ENCODE results near the gene HMCN2. TPM values are rescaled to one million over a fixed set of nuclear protein-coding genes. Genes with fewer than 3 reads are reported as not detected.

HMCN2 gene
- total and polyA plus RNA-seq, 2 experiments from 2014 or later = not detected

GRCh38 chr9:130473566-130473965 is 208.0 kb downstream of the HMCN2 start:
- Histone ChIP-seq H3K4me1 (ENCODE audit: insufficient read depth) (no peaks in the 10 kb centered on the region), H3F3A (ENCODE audit: insufficient read depth) (no peaks in the 10 kb centered on the region), H3K4me2 (ENCODE audit: unreplicated experiment) (no peak overlapping the region), H3K36me3 (ENCODE audit: low read depth) (no peaks in the 10 kb centered on the region), H3K79me2 (ENCODE audit: insufficient read depth) (no peaks in the 10 kb centered on the region), H3K9ac (no peak overlapping the region), H2AFZ (no peak overlapping the region), H3K4me3 (no peak overlapping the region), H3K27ac (no peak overlapping the region), H3K27me3 (replicated peaks; ENCODE audit: insufficient read depth) (no peaks in the 10 kb centered on the region), H3K9me3 (ENCODE audit: low read depth) (no peaks in the 10 kb centered on the region), H4K20me1 (ENCODE audit: insufficient read depth) (no peaks in the 10 kb centered on the region), H3K9me2 (ENCODE audit: insufficient read depth) (no peaks in the 10 kb centered on the region)
- in situ Hi-C loops (cut with MboI) = no loop called here
- TF ChIP-seq EZH2 (IDR thresholded peaks at IDR 0.05; ENCODE audit: insufficient read depth, poor library complexity, severe bottlenecking) (no peak), EZH2phosphoT487 (IDR thresholded peaks at IDR 0.05; ENCODE audit: insufficient read depth, low read depth) (no peak)
- 72 to 80% methylated on average over 11 to 13 of the region's 13 CpGs for WGBS, 2 experiments (ENCODE audit: low coverage in 1 of 2, low lambda C conversion rate in 2 of 2, missing lambda C conversion rate in 2 of 2)
- no peak for DNase-seq

- Histone ChIP-seq H3K9me3 (ENCODE audit: low read depth) (no peaks in the 10 kb centered on the region), H3K4me3 (no peak overlapping the region), H3K79me2 (ENCODE audit: insufficient read depth) (no peaks in the 10 kb centered on the region), H4K20me1 (ENCODE audit: insufficient read depth) (no peaks in the 10 kb centered on the region), H3K27me3 (replicated peaks; ENCODE audit: insufficient read depth) (no peaks in the 10 kb centered on the region), H3K27ac (no peak overlapping the region), H3K4me1 (ENCODE audit: insufficient read depth) (no peaks in the 10 kb centered on the region), H3K9ac (no peak overlapping the region), H3K9me2 (ENCODE audit: insufficient read depth) (no peaks in the 10 kb centered on the region), H3K4me2 (ENCODE audit: unreplicated experiment) (no peak overlapping the region), H3F3A (ENCODE audit: insufficient read depth) (no peaks in the 10 kb centered on the region), H2AFZ (no peak overlapping the region), H3K36me3 (ENCODE audit: low read depth) (no peaks in the 10 kb centered on the region)
- WGBS, 2 experiments (ENCODE audit: low coverage in 1 of 2, low lambda C conversion rate in 2 of 2, missing lambda C conversion rate in 2 of 2) = 85 to 87% methylated on average over 15 of the region's 15 CpGs
- no peak for DNase-seq
- no peak for TF ChIP-seq EZH2phosphoT487 (IDR thresholded peaks at IDR 0.05; ENCODE audit: insufficient read depth, low read depth)
- in situ Hi-C loops (cut with MboI) = no loop called here
Measured at GRCh38 chr9:130474106-130474505, 208.5 kb downstream of the HMCN2 start.

- Histone ChIP-seq H3K36me3 (ENCODE audit: low read depth) (no peaks in the 10 kb centered on the region), H3F3A (ENCODE audit: insufficient read depth) (no peaks in the 10 kb centered on the region), H4K20me1 (ENCODE audit: insufficient read depth) (no peaks in the 10 kb centered on the region), H3K9me3 (ENCODE audit: low read depth) (no peaks in the 10 kb centered on the region), H3K4me2 (ENCODE audit: unreplicated experiment) (no peak overlapping the region), H2AFZ (no peak overlapping the region), H3K9ac (no peak overlapping the region), H3K27me3 (replicated peaks; ENCODE audit: insufficient read depth) (no peaks in the 10 kb centered on the region), H3K4me3 (no peak overlapping the region), H3K27ac (no peak overlapping the region), H3K4me1 (ENCODE audit: insufficient read depth) (no peaks in the 10 kb centered on the region), H3K79me2 (ENCODE audit: insufficient read depth) (no peaks in the 10 kb centered on the region), H3K9me2 (ENCODE audit: insufficient read depth) (no peaks in the 10 kb centered on the region)
- TF ChIP-seq EZH2phosphoT487 (IDR thresholded peaks at IDR 0.05; ENCODE audit: insufficient read depth, low read depth) = no peak
- no peak for TF ChIP-seq EZH2 (IDR thresholded peaks at IDR 0.05; ENCODE audit: insufficient read depth, poor library complexity, severe bottlenecking)
- in situ Hi-C loops (cut with MboI) = no loop called here
- no peak for DNase-seq
- WGBS, 2 experiments (ENCODE audit: low coverage in 1 of 2, low lambda C conversion rate in 2 of 2, missing lambda C conversion rate in 2 of 2) = 87% methylated on average over 20 to 21 of the region's 21 CpGs
Measured at GRCh38 chr9:130476151-130476730, 210.7 kb downstream of the HMCN2 start.

GRCh38 chr9:130477564-130477963 is 212.0 kb downstream of the HMCN2 start:
- H3K9me3 ChIP-seq (ENCODE audit: low read depth) = no peaks in the 10 kb centered on the region

GRCh38 chr9:130478152-130478551 is 212.6 kb downstream of the HMCN2 start:
- in situ Hi-C loops (cut with MboI) = no loop called here
- Histone ChIP-seq H3K79me2 (ENCODE audit: insufficient read depth) (no peaks in the 10 kb centered on the region), H2AFZ (no peak overlapping the region), H4K20me1 (ENCODE audit: insufficient read depth) (no peaks in the 10 kb centered on the region), H3K9me3 (ENCODE audit: low read depth) (no peaks in the 10 kb centered on the region), H3K9me2 (ENCODE audit: insufficient read depth) (no peaks in the 10 kb centered on the region), H3K27ac (no peak overlapping the region), H3K4me3 (no peak overlapping the region), H3K27me3 (replicated peaks; ENCODE audit: insufficient read depth) (no peaks in the 10 kb centered on the region), H3K36me3 (ENCODE audit: low read depth) (no peaks in the 10 kb centered on the region), H3K4me1 (ENCODE audit: insufficient read depth) (no peaks in the 10 kb centered on the region), H3K4me2 (ENCODE audit: unreplicated experiment) (no peak overlapping the region), H3K9ac (no peak overlapping the region), H3F3A (ENCODE audit: insufficient read depth) (no peaks in the 10 kb centered on the region)
- no peak for TF ChIP-seq EZH2phosphoT487 (IDR thresholded peaks at IDR 0.05; ENCODE audit: insufficient read depth, low read depth)
- TF ChIP-seq EZH2 (IDR thresholded peaks at IDR 0.05; ENCODE audit: insufficient read depth, poor library complexity, severe bottlenecking) = no peak
- 94% methylated on average over 9 of the region's 9 CpGs for WGBS, 2 experiments (ENCODE audit: low coverage in 1 of 2, low lambda C conversion rate in 2 of 2, missing lambda C conversion rate in 2 of 2)
- no peak for DNase-seq

More at GRCh38 chr9:130477564-130477963, 212.0 kb downstream of the HMCN2 start:
- Histone ChIP-seq H3K4me2 (ENCODE audit: unreplicated experiment) (no peak overlapping the region), H3K27me3 (replicated peaks; ENCODE audit: insufficient read depth) (no peaks in the 10 kb centered on the region), H3K4me1 (ENCODE audit: insufficient read depth) (no peaks in the 10 kb centered on the region), H3K9ac (no peak overlapping the region), H4K20me1 (ENCODE audit: insufficient read depth) (no peaks in the 10 kb centered on the region), H3K79me2 (ENCODE audit: insufficient read depth) (no peaks in the 10 kb centered on the region), H3K27ac (no peak overlapping the region), H3K36me3 (ENCODE audit: low read depth) (no peaks in the 10 kb centered on the region), H2AFZ (no peak overlapping the region), H3K4me3 (no peak overlapping the region), H3K9me2 (ENCODE audit: insufficient read depth) (no peaks in the 10 kb centered on the region), H3F3A (ENCODE audit: insufficient read depth) (no peaks in the 10 kb centered on the region)
- DNase-seq = no peak
- WGBS, 2 experiments (ENCODE audit: low coverage in 1 of 2, low lambda C conversion rate in 2 of 2, missing lambda C conversion rate in 2 of 2) = 88 to 89% methylated on average over 12 of the region's 12 CpGs
- no peak for TF ChIP-seq EZH2 (IDR thresholded peaks at IDR 0.05; ENCODE audit: insufficient read depth, poor library complexity, severe bottlenecking)
- no peak for TF ChIP-seq EZH2phosphoT487 (IDR thresholded peaks at IDR 0.05; ENCODE audit: insufficient read depth, low read depth)
- in situ Hi-C loops (cut with MboI) = no loop called here

All from GM23248 (cell line).